ENCODE data around the gene TMEM254.
A peak's percentile ranks its signal among the peaks of the same experiment; 100 is the strongest.
"Not testable (repeated sequence)": the region's sequence is repeated elsewhere in the genome, so short reads cannot be mapped to it uniquely, and the experiment has no call there.

TMEM254 gene

DNA sequence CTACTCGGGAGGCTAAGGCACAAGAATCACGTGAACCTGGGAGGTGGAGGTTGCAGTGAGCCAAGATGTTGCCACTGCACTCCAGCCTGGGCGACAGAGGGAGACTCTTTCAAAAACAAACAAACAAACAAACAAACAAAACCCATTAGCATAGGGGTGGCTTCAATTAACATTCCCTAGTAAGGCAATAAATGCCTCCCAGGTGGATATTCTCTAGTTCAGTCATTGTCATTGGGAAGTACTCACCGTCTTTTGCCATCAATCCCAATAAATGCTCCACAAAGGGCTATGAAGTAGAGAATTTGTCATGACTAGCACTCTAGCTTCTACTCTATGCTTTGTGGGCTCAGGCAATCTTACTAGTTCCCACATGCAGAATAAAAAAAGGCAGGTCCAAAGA, 11.7 kb upstream of the TMEM254 start:
- TF ChIP-seq, protein P1, sequence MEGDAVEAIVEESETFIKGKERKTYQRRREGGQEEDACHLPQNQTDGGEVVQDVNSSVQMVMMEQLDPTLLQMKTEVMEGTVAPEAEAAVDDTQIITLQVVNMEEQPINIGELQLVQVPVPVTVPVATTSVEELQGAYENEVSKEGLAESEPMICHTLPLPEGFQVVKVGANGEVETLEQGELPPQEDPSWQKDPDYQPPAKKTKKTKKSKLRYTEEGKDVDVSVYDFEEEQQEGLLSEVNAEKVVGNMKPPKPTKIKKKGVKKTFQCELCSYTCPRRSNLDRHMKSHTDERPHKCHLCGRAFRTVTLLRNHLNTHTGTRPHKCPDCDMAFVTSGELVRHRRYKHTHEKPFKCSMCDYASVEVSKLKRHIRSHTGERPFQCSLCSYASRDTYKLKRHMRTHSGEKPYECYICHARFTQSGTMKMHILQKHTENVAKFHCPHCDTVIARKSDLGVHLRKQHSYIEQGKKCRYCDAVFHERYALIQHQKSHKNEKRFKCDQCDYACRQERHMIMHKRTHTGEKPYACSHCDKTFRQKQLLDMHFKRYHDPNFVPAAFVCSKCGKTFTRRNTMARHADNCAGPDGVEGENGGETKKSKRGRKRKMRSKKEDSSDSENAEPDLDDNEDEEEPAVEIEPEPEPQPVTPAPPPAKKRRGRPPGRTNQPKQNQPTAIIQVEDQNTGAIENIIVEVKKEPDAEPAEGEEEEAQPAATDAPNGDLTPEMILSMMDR (IDR thresholded peaks at IDR 0.05; ENCODE audit: insufficient read depth, low read depth, low read length, missing control alignments), result no peak
- H3K4me3 ChIP-seq (ENCODE audit: low read length), result no peak overlapping the region
- no peak for DNase-seq (ENCODE audit: low read depth)

DNA sequence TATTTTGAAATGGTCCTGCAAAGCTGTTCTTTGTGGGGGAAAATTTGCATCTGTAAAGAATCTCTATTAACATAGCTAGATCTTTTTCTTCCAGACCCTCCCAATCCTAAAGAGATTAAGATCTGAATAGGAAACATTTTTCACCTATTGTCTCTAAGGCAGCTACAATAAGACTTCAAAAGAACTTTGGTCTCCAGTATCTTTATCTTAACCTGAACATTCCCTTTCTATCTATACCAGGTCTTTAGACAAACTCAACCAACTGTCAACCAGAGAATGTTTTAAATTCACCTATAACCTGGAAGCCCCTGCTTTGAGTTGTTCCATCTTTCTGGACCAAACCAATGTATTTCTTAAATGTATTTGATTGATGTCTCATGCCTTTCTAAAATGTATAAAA, 10.6 kb upstream of the TMEM254 start:
- DNase-seq (ENCODE audit: low read depth); H3K4me3 ChIP-seq (ENCODE audit: low read length): not testable (repeated sequence)

DNA sequence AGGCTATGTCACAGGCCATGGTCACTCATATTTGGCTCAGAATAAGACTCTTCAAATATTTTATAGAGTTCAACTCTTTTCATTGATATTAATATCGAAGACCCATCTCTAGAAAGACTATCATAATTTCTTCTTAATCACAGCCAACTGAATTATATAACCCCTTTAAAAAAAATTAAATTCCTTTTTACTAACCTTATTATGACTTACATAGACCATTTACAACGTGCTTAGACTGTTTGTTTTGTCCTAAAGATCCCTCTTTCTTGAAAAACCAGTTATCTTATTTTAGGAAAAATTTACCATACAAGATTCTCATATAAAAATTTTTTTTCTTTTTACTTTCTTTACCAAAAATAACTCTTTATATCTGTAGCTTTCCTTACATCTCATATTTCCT, 10.2 kb upstream of the TMEM254 start:
- TF ChIP-seq, protein P1 (IDR thresholded peaks at IDR 0.05; ENCODE audit: insufficient read depth, low read depth, low read length, missing control alignments), result no peak
- no peak for DNase-seq (ENCODE audit: low read depth)
- no peak overlapping the region for H3K4me3 ChIP-seq (ENCODE audit: low read length)

DNA sequence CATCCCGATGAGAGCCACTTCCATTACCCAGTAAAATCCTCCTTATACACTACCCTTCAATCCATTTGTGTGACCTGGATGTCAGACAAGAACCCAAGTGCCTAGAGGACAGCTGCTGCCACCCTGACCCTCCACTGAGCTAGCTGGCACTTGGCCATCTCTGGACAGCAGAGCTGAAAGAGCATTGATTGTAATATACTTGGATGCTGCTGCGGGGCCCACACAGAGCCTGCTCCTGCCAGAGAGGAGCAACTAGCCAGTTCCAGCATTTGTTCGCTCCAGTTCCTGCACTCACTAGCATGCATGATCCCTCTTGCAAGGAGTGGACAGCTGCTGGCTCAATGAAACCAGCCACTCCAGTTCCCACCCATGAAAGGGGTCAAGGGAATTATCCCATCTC, 8.4 kb upstream of the TMEM254 start:
- no peak overlapping the region for H3K4me3 ChIP-seq (ENCODE audit: low read length)
- TF ChIP-seq, protein P1 (IDR thresholded peaks at IDR 0.05; ENCODE audit: insufficient read depth, low read depth, low read length, missing control alignments), result no peak
- no peak for DNase-seq (ENCODE audit: low read depth)

DNA sequence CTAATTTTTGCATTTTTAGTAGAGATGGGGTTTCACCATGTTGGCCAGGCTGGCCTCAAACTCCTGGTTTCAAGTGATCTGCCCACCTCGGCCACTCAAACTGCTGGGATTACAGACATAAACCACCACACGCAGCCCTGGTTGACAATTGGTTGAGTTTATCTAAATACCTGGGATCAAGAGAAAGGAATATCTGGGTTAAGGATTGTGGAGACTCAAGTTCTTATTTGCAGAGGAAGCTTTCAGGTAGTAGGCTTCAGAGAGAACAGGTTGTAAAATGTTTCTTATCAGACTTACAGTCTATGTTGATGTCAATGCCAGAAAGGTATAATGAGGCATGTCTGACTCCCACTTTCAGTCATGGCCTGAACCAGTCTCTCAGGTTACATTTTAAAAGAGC, 5.9 kb upstream of the TMEM254 start:
- TF ChIP-seq, protein P1 (IDR thresholded peaks at IDR 0.05; ENCODE audit: insufficient read depth, low read depth, low read length, missing control alignments), result no peak
- no peak for DNase-seq (ENCODE audit: low read depth)
- H3K4me3 ChIP-seq (ENCODE audit: low read length), result no peak overlapping the region

DNA sequence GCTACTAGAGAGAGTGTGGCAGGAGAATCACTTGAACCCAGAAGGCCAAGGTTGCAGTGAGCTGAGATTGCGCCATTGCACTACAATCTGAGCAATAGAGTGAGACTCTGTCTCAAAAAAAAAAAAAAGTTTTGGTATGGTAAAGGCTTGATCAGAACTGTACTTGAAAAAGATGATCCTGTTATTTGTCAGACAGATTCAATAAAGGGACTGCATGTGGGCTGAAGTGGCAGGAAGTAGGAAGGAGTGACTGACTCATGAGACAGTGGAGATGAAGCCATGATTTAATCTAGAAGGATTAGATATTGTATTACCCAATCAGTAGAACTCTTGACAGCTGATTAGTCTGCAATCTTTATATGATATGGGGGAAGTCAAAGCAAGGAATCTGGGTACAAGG, 2.7 kb upstream of the TMEM254 start:
- TF ChIP-seq, protein P1 (IDR thresholded peaks at IDR 0.05; ENCODE audit: insufficient read depth, low read depth, low read length, missing control alignments), result no peak
- peak; percentile 92 for DNase-seq (ENCODE audit: low read depth)
- no peak overlapping the region for H3K4me3 ChIP-seq (ENCODE audit: low read length)

DNA sequence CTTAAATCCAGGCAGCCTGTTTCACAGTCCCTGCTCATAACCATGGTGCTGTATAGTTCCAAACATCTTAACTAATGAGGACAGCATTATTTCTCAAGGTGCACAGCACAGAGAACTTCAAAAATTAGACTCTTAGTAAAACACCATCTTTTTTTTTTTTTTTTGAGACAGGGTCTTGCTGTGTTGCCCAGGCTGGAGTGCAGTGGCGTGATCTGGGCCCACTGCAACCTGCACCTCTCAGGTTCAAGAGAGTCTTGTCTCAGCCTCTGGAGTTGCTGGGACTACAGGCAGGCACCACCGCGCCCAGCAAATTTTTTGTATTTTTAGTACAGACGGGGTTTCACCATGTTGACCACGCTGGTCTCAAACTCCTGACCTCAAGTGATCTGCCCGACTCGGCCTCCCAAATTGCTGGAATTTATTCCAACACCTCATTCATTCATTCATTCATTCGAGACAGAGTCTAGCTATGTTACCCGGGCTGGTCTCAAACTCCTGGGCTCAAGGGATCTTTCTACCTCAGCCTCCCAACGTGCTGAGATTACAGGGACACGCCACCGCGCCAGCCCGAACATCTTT, 507 bp upstream of the TMEM254 start:
- TF ChIP-seq, protein P1 (IDR thresholded peaks at IDR 0.05; ENCODE audit: insufficient read depth, low read depth, low read length, missing control alignments), result no peak
- DNase-seq (ENCODE audit: low read depth), result no peak
- H3K4me3 ChIP-seq (ENCODE audit: low read length), result peak overlapping the region; percentile 93

All from epithelial cell of esophagus (primary cell).